HEK293 (cell line): Measurements from ENCODE around the gene FHDC1.

Experiments
- CTCF ChIA-PET: fragments of 350-600 bp; formaldehyde crosslinking; extraction: SDS; loops from one replicate; lab custom pipeline; 2021; ENCODE audit warnings: antibody characterized with exemption; lab: Yijun Ruan, JAX
- POLR2A ChIA-PET: fragments of 300-600 bp; formaldehyde crosslinking; extraction: SDS; loops from one replicate; lab custom pipeline; 2020; ENCODE audit warnings: antibody characterized with exemption, inconsistent platforms; lab: Yijun Ruan, JAX
- H3K27ac ChIP-seq: fragments of 200-500 bp; sonication (Bioruptor generic); 2 replicates; pipeline ENCODE4 v1.5.1; 2014; ENCODE audit warnings: low read depth, low read length, control low read depth, inconsistent platforms; ENCODE audit errors: extremely low read depth
- H3K36me3 ChIP-seq, 2 experiments: fragments of 200-500 bp in 1 of 2; sonication (Bioruptor generic) in 1 of 2; 1 replicate in 1 of 2; 2 replicates in 1 of 2; pipeline ENCODE4 v1.5.1; 2014 to 2017; ENCODE audit warnings: inconsistent platforms in 2 of 2, low read length in 2 of 2; ENCODE audit not compliant: control insufficient read depth in 2 of 2, insufficient read depth in 1 of 2
- H3K4me1 ChIP-seq: fragments of 200-500 bp; sonication (Bioruptor generic); 2 replicates; pipeline ENCODE4 v1.5.1; 2014; ENCODE audit warnings: mild to moderate bottlenecking, low read length, inconsistent platforms; ENCODE audit not compliant: control insufficient read depth, insufficient read depth
- H3K4me3 ChIP-seq: 2 replicates; pipeline ENCODE4 v1.5.1; 2011; ENCODE audit warnings: low read depth, mild to moderate bottlenecking, control low read depth, low read length, moderate library complexity
- H3K9me3 ChIP-seq: fragments of 200-500 bp; sonication (Bioruptor generic); 2 replicates; pipeline ENCODE4 v1.5.1; 2014; ENCODE audit warnings: low read depth, low read length, inconsistent platforms; ENCODE audit not compliant: control insufficient read depth, insufficient read depth
- GLI2 ChIP-seq: fragments of 450-650 bp; formaldehyde crosslinking; IDR thresholded peaks from 2 replicates; pipeline ENCODE4; 2017; ENCODE audit warnings: missing biosample characterization, missing genetic modification characterization, low read depth, borderline replicate concordance
- SALL2 ChIP-seq: fragments of 450-650 bp; formaldehyde crosslinking; IDR thresholded peaks from 2 replicates; pipeline ENCODE4 v1.5.0; 2017; ENCODE audit warnings: missing biosample characterization, mild to moderate bottlenecking, missing genetic modification characterization, borderline replicate concordance
- YY1 ChIP-seq: fragments of 450-650 bp; formaldehyde crosslinking; IDR thresholded peaks from 2 replicates; pipeline ENCODE4 v1.5.1; 2018; ENCODE audit warnings: missing biosample characterization, missing genetic modification characterization
- ZBTB44 ChIP-seq: fragments of 450-650 bp; IDR thresholded peaks from 2 replicates; pipeline ENCODE4 v1.5.1; 2018; ENCODE audit warnings: missing biosample characterization, mild to moderate bottlenecking, missing genetic modification characterization
- ZBTB49 ChIP-seq: fragments of 450-650 bp; formaldehyde crosslinking; IDR thresholded peaks from 2 replicates; pipeline ENCODE4 v1.5.1; 2016; ENCODE audit warnings: missing biosample characterization, missing genetic modification characterization, low read depth
- ZNF132 ChIP-seq: fragments of 450-650 bp; formaldehyde crosslinking; IDR thresholded peaks from 2 replicates; pipeline ENCODE4 v1.5.1; 2017; ENCODE audit warnings: missing biosample characterization, missing genetic modification characterization, borderline replicate concordance
- ZNF155 ChIP-seq: fragments of 450-650 bp; formaldehyde crosslinking; IDR thresholded peaks from 2 replicates; pipeline ENCODE4 v1.5.1; 2016; ENCODE audit warnings: missing biosample characterization, missing genetic modification characterization
- ZNF19 ChIP-seq: fragments of 450-650 bp; formaldehyde crosslinking; IDR thresholded peaks from 2 replicates; pipeline ENCODE4; 2016; ENCODE audit warnings: missing biosample characterization, missing genetic modification characterization, low read depth
- ZNF311 ChIP-seq: fragments of 450-650 bp; formaldehyde crosslinking; IDR thresholded peaks from 2 replicates; pipeline ENCODE4 v1.5.1; 2017; ENCODE audit warnings: missing biosample characterization, missing genetic modification characterization, borderline replicate concordance
- ZNF341 ChIP-seq: fragments of 450-650 bp; formaldehyde crosslinking; IDR thresholded peaks from 2 replicates; pipeline ENCODE4; 2016; ENCODE audit warnings: low read depth, missing biosample characterization, missing genetic modification characterization
- ZNF391 ChIP-seq: fragments of 450-650 bp; formaldehyde crosslinking; IDR thresholded peaks from 2 replicates; pipeline ENCODE4 v1.5.1; 2016; ENCODE audit warnings: low read depth, missing biosample characterization, missing genetic modification characterization, borderline replicate concordance
- ZNF449 ChIP-seq: fragments of 450-650 bp; formaldehyde crosslinking; IDR thresholded peaks from 2 replicates; pipeline ENCODE4 v1.5.1; 2017; ENCODE audit warnings: missing biosample characterization, mild to moderate bottlenecking, missing genetic modification characterization, moderate library complexity
- ZNF48 ChIP-seq: fragments of 450-650 bp; formaldehyde crosslinking; IDR thresholded peaks from 2 replicates; pipeline ENCODE4 v1.5.1; 2016; ENCODE audit warnings: missing biosample characterization, missing genetic modification characterization
- ZNF501 ChIP-seq: fragments of 450-650 bp; formaldehyde crosslinking; IDR thresholded peaks from 2 replicates; pipeline ENCODE4 v1.5.1; 2016; ENCODE audit warnings: missing biosample characterization, missing genetic modification characterization
- ZNF580 ChIP-seq: fragments of 450-650 bp; formaldehyde crosslinking; IDR thresholded peaks from 2 replicates; pipeline ENCODE4 v1.5.1; 2016; ENCODE audit warnings: missing biosample characterization, missing genetic modification characterization
- ZNF624 ChIP-seq: fragments of 450-650 bp; formaldehyde crosslinking; IDR thresholded peaks from 2 replicates; pipeline ENCODE4 v1.5.1; 2017; ENCODE audit warnings: missing biosample characterization, missing genetic modification characterization
- ZNF677 ChIP-seq: fragments of 450-650 bp; IDR thresholded peaks from 2 replicates; pipeline ENCODE4 v1.5.0; 2018; ENCODE audit warnings: missing biosample characterization, mild to moderate bottlenecking, missing genetic modification characterization, moderate library complexity

FHDC1 gene

DNA sequence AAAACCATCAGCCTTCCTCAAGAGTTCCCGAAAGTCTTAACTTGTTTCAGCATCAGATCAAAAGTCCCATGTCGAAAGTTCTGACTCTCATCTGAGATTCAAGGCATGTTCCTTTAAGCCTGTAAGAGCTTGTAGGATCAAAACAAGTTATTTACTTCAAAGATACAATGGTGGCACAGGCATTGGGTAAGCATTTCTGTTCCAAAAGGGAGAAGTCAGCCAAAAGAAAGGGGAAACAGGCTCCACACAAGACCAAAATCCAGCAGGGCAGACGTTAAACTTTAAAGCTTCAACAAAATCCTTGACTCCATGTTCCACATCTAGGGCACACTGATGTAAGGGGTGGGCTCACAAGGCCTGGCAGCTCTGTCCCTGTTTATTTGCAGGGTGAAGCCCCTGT lies 91.7 kb downstream of the FHDC1 start (continued):
- TF ChIP-seq ZNF341 (tag by site-specific recombination) (no peak), ZNF311 (tag by site-specific recombination) (no peak)
- TF ChIP-seq, all 188 proteins: peak for 0

DNA sequence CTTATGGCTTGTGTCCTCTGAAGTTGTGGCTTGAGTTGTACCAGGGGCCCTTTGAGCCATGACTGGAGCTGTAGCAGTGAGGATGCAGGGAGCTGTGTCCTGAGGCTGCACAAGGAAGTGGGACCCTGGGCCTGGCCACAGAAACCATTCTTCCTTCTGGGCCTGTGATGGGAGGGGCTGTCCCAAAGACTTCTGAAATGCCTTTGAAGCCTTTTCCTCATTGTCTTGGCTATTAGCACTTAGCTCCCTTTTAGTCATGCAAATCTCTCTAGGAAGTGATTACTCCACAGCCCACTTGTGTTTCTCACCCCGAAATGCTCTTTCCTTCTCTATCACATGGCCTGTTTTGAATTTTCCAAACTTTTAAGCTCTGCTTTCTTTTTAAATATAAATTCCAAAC lies 92.4 kb downstream of the FHDC1 start:
- TF ChIP-seq ZNF391 (tag by site-specific recombination) (no peak), ZNF580 (tag by site-specific recombination) (no peak), ZNF624 (tag by site-specific recombination) (no peak), ZNF341 (tag by site-specific recombination) (no peak), ZNF501 (no peak), YY1 (tag by site-specific recombination) (no peak), SALL2 (tag by site-specific recombination) (no peak), ZBTB49 (tag by site-specific recombination) (no peak), GLI2 (tag by site-specific recombination) (no peak), ZNF677 (tag by site-specific recombination) (no peak), ZBTB44 (tag by site-specific recombination) (no peak), ZNF155 (no peak), ZNF48 (tag by site-specific recombination) (no peak), ZNF132 (tag by site-specific recombination) (no peak), ZNF19 (no peak), ZNF449 (tag by site-specific recombination) (no peak)
- no peaks in the 10 kb centered on the region for H3K4me1 ChIP-seq
- no peaks in the 10 kb centered on the region for H3K36me3 ChIP-seq
- no peak overlapping the region for H3K27ac ChIP-seq
- H3K9me3 ChIP-seq, result no peaks in the 10 kb centered on the region
- ChIA-PET CTCF (interaction anchor here (0.6 kb wide), 1 partner anchor 103 kb away, joined by 3 read pairs; no protein-coding TSS in a partner anchor), POLR2A (no interaction called here)
- no peak overlapping the region for H3K4me3 ChIP-seq
